Mucosa of rectum (tissue), 2 donors: ENCODE data around the gene ZNF844.

Experiments
- H3K27ac ChIP-seq, 2 donors: one replicate each; pipeline ENCODE4 v1.7.0; 2013; ENCODE audit warnings: inconsistent platforms in 2 of 2, low read depth in 2 of 2, low read length in 2 of 2
- H3K27me3 ChIP-seq, 2 donors: one replicate each; pipeline ENCODE4 v1.7.0; 2013; ENCODE audit warnings: low read length in 2 of 2; ENCODE audit not compliant: control insufficient read depth in 2 of 2, insufficient read depth in 2 of 2
- H3K36me3 ChIP-seq, 2 donors: one replicate each; pipeline ENCODE4 v1.7.0; 2013; ENCODE audit warnings: low read length in 2 of 2; ENCODE audit not compliant: control insufficient read depth in 2 of 2, insufficient read depth in 2 of 2
- H3K4me1 ChIP-seq, 2 donors: one replicate each; pipeline ENCODE4 v1.7.0; 2013; ENCODE audit warnings: low read length in 2 of 2, mild to moderate bottlenecking in 1 of 2; ENCODE audit not compliant: control insufficient read depth in 2 of 2, insufficient read depth in 2 of 2
- H3K4me3 ChIP-seq, 2 donors: one replicate each; pipeline ENCODE4 v1.7.0; 2013; ENCODE audit warnings: low read length in 2 of 2
- H3K9ac ChIP-seq, 2 donors: one replicate each; pipeline ENCODE4 v1.7.0; 2013; ENCODE audit warnings: low read length in 2 of 2, low read depth in 1 of 2, mild to moderate bottlenecking in 1 of 2
- H3K9me3 ChIP-seq, 2 donors: one replicate each; pipeline ENCODE4 v1.7.0; 2013; ENCODE audit warnings: low read length in 2 of 2; ENCODE audit not compliant: control insufficient read depth in 2 of 2
- donor health status: healthy.
- donor health status: Normal muscosa, but diverticular disease.

Gene ZNF844

GRCh38 chr19:12117201-12117970 lies 52.9 kb downstream of the ZNF844 start:
- no peak overlapping the region for H3K9ac ChIP-seq
- H3K4me1 ChIP-seq: no peaks in the 10 kb centered on the region
- H3K9me3 ChIP-seq: peaks cover 8 to 11% of the 10 kb centered on the region in 2 donors
- H3K27ac ChIP-seq: no peak overlapping the region
- H3K36me3 ChIP-seq: no peaks in the 10 kb centered on the region
- H3K4me3 ChIP-seq: no peak overlapping the region
- H3K27me3 ChIP-seq: no peaks in the 10 kb centered on the region

- Histone ChIP-seq H3K9ac (no peak overlapping the region), H3K9me3 (peaks cover under 1 to 3% of the 10 kb centered on the region in 2 donors), H3K27me3 (no peaks in the 10 kb centered on the region), H3K4me3 (no peak overlapping the region), H3K4me1 (no peaks in the 10 kb centered on the region), H3K36me3 (peaks cover 0 to 2% of the 10 kb centered on the region in 2 donors), H3K27ac (no peak overlapping the region)
These were observed 62.2 kb downstream of the ZNF844 start for GRCh38 chr19:12126707-12127106.
